Muscle layer of duodenum (tissue), 2 donors: ENCODE data around the gene CYP20A1.
A peak's percentile ranks its signal among the peaks of the same experiment; 100 is the strongest.
"Not testable (repeated sequence)": the region's sequence is repeated elsewhere in the genome, so short reads cannot be mapped to it uniquely, and the experiment has no call there.

Experiments used
- H3K27ac ChIP-seq: one replicate; pipeline ENCODE4 v1.7.0; 2013; ENCODE audit warnings: mild to moderate bottlenecking, low read length
- H3K27me3 ChIP-seq: one replicate; pipeline ENCODE4 v1.7.0; 2013; ENCODE audit warnings: low read depth, mild to moderate bottlenecking, control low read depth, low read length
- H3K36me3 ChIP-seq, 2 donors: one replicate each; pipeline ENCODE4 v1.7.0; 2013; ENCODE audit warnings: low read length in 2 of 2, control low read depth in 1 of 2, mild to moderate bottlenecking in 1 of 2; ENCODE audit not compliant: insufficient read depth in 2 of 2, control insufficient read depth in 1 of 2
- H3K4me1 ChIP-seq, 2 donors: one replicate each; pipeline ENCODE4 v1.7.0; 2013; ENCODE audit warnings: low read length in 2 of 2, mild to moderate bottlenecking in 2 of 2, control low read depth in 1 of 2, moderate library complexity in 1 of 2; ENCODE audit not compliant: insufficient read depth in 2 of 2, control insufficient read depth in 1 of 2
- H3K4me3 ChIP-seq, 2 donors: one replicate each; pipeline ENCODE4 v1.7.0; 2013; ENCODE audit warnings: low read length in 2 of 2, low read depth in 1 of 2, mild to moderate bottlenecking in 1 of 2
- H3K9me3 ChIP-seq, 2 donors: one replicate each; pipeline ENCODE4 v1.7.0; 2013; ENCODE audit warnings: low read length in 2 of 2, control low read depth in 1 of 2, mild to moderate bottlenecking in 1 of 2; ENCODE audit not compliant: control insufficient read depth in 1 of 2
- donor health status: healthy.

CYP20A1 gene

GRCh38 chr2:203238704-203239526, at the start of gene CYP20A1:
Gene CYP20A1 (plus strand): TSS chr2:203239018. CDS start chr2:203239063, 45 bp downstream.
- H3K4me3 ChIP-seq = peak within 1 kb of the TSS; percentile 90 to 98
- H3K4me1 ChIP-seq = peaks cover 5 to 18% of the 10 kb centered on the region in 2 donors
- peaks cover 0 to 14% of the 10 kb centered on the region in 2 donors for H3K36me3 ChIP-seq
- no peaks in the 10 kb centered on the region for H3K27me3 ChIP-seq
- peak within 1 kb of the TSS; percentile 91 for H3K27ac ChIP-seq
- H3K9me3 ChIP-seq = no peaks in the 10 kb centered on the region

- H3K4me3 ChIP-seq, H3K9me3 ChIP-seq, H3K27me3 ChIP-seq, H3K4me1 ChIP-seq, H3K27ac ChIP-seq: not testable (repeated sequence)
- H3K36me3 ChIP-seq = peaks cover 30 to 32% of the 10 kb centered on the region in 2 donors
Measured at GRCh38 chr2:203190547-203190946, 48.3 kb upstream of the CYP20A1 start.

- H3K27ac ChIP-seq = not testable (repeated sequence)
- peaks cover 25 to 27% of the 10 kb centered on the region in 2 donors for H3K36me3 ChIP-seq
Measured at GRCh38 chr2:203191026-203191425, 47.8 kb upstream of the CYP20A1 start.

GRCh38 chr2:203191961-203192360, 46.9 kb upstream of the CYP20A1 start:
- no peaks in the 10 kb centered on the region for H3K4me1 ChIP-seq
- no peaks in the 10 kb centered on the region for H3K27me3 ChIP-seq
- no peaks in the 10 kb centered on the region for H3K9me3 ChIP-seq
- no peak overlapping the region for H3K4me3 ChIP-seq
- H3K27ac ChIP-seq = no peak overlapping the region
- H3K36me3 ChIP-seq = peaks cover 19 to 24% of the 10 kb centered on the region in 2 donors

More at GRCh38 chr2:203191026-203191425, 47.8 kb upstream of the CYP20A1 start:
- H3K4me1 ChIP-seq, H3K4me3 ChIP-seq, H3K27me3 ChIP-seq, H3K9me3 ChIP-seq: not testable (repeated sequence)

- H3K4me3 ChIP-seq = no peak overlapping the region
- no peaks in the 10 kb centered on the region for H3K27me3 ChIP-seq
- H3K36me3 ChIP-seq = peaks cover 13 to 19% of the 10 kb centered on the region in 2 donors
- no peaks in the 10 kb centered on the region for H3K9me3 ChIP-seq
- no peak overlapping the region for H3K27ac ChIP-seq
- H3K4me1 ChIP-seq = no peaks in the 10 kb centered on the region
Measured at GRCh38 chr2:203195331-203196036, 43.3 kb upstream of the CYP20A1 start.

GRCh38 chr2:203200866-203201265, 38.0 kb upstream of the CYP20A1 start:
- H3K4me1 ChIP-seq = no peaks in the 10 kb centered on the region
- H3K36me3 ChIP-seq = peaks cover 14 to 21% of the 10 kb centered on the region in 2 donors
- H3K27me3 ChIP-seq = no peaks in the 10 kb centered on the region
- no peak overlapping the region for H3K27ac ChIP-seq
- H3K9me3 ChIP-seq = no peaks in the 10 kb centered on the region
- no peak overlapping the region for H3K4me3 ChIP-seq

- Histone ChIP-seq H3K27me3 (no peaks in the 10 kb centered on the region), H3K4me3 (no peak overlapping the region), H3K27ac (no peak overlapping the region), H3K4me1 (no peaks in the 10 kb centered on the region), H3K36me3 (peaks cover 14 to 22% of the 10 kb centered on the region in 2 donors), H3K9me3 (no peaks in the 10 kb centered on the region)
Measured at GRCh38 chr2:203201426-203201825, 37.4 kb upstream of the CYP20A1 start.

GRCh38 chr2:203209538-203209937, 29.3 kb upstream of the CYP20A1 start:
- Histone ChIP-seq H3K36me3 (peaks cover 9 to 24% of the 10 kb centered on the region in 2 donors), H3K4me1 (no peaks in the 10 kb centered on the region), H3K4me3 (no peak overlapping the region), H3K27ac (no peak overlapping the region), H3K9me3 (no peaks in the 10 kb centered on the region), H3K27me3 (no peaks in the 10 kb centered on the region)

GRCh38 chr2:203225423-203226039, 13.3 kb upstream of the CYP20A1 start:
- H3K27ac ChIP-seq = no peak overlapping the region
- H3K36me3 ChIP-seq = no peaks in the 10 kb centered on the region
- H3K9me3 ChIP-seq = no peaks in the 10 kb centered on the region
- H3K4me3 ChIP-seq = no peak overlapping the region
- no peaks in the 10 kb centered on the region for H3K4me1 ChIP-seq
- no peaks in the 10 kb centered on the region for H3K27me3 ChIP-seq

GRCh38 chr2:203229674-203230073, 9.1 kb upstream of the CYP20A1 start:
- not testable (repeated sequence) for H3K9me3 ChIP-seq, H3K36me3 ChIP-seq

More at GRCh38 chr2:203229674-203230073, 9.1 kb upstream of the CYP20A1 start:
- not testable (repeated sequence) for H3K27ac ChIP-seq, H3K4me3 ChIP-seq, H3K27me3 ChIP-seq, H3K4me1 ChIP-seq
